ENCODE results near the gene SUN2.

Gene SUN2

DNA sequence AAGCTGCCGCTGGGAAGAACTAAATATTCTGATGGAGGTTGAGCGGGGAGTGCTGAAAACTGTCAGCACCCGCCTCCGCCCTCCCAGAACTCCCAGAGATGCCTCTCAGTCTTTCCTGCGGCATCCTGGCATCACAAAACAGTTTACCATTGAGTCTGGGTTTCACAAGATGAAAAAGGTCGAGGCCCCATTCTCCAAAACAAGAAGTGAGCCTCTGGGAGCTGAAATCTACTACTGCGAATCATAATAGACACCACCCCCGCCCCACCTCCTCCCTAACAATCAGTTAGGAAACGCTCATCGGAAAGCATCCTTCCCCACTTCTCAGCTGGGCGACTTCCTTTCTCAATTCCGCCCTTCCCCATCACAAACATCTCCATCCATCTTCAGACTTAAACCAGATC is 1.0 kb downstream of the SUN2 start:
- DNase-seq (ENCODE audit: low read depth, low spot score): no peak

DNA sequence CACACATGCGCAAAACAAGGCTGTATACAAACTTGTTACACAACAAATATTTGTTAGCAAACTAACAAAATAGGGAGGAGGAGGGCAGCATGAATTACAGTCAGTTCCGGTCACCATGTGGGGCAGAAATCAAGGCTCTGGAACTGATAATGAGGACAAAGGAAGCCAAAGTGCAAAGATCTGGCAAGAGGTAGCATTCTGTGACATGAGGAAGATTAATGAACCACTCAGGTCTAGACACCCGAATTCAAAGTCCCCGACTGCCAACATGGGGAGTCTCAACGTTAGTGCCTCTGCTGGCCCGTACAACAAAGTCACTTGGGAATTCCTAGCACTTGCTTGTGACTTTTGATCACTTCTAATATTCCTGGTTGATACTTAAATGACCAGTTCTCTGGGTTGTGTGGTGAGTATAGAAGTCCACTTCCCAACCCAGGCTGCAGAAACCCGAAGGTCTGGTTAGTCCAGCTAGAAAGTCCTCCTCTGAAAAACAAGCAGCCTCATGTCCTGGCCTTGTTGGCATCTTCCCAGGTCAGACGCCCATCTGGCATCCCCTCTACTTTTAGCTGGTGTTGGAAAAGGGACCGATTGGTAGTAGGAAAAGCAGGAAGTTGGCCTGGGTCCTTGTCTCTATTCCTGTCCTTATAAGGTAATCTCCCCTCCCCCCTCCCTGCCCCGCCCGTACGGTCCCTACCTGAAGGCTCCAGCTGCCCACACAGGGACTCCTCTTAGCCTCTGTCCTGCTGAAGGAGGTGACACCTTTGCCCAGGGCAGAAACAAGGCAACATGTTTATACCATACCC is 1.6 kb downstream of the SUN2 start:
- DNase-seq (ENCODE audit: low read depth, low spot score): peak; percentile 82

DNA sequence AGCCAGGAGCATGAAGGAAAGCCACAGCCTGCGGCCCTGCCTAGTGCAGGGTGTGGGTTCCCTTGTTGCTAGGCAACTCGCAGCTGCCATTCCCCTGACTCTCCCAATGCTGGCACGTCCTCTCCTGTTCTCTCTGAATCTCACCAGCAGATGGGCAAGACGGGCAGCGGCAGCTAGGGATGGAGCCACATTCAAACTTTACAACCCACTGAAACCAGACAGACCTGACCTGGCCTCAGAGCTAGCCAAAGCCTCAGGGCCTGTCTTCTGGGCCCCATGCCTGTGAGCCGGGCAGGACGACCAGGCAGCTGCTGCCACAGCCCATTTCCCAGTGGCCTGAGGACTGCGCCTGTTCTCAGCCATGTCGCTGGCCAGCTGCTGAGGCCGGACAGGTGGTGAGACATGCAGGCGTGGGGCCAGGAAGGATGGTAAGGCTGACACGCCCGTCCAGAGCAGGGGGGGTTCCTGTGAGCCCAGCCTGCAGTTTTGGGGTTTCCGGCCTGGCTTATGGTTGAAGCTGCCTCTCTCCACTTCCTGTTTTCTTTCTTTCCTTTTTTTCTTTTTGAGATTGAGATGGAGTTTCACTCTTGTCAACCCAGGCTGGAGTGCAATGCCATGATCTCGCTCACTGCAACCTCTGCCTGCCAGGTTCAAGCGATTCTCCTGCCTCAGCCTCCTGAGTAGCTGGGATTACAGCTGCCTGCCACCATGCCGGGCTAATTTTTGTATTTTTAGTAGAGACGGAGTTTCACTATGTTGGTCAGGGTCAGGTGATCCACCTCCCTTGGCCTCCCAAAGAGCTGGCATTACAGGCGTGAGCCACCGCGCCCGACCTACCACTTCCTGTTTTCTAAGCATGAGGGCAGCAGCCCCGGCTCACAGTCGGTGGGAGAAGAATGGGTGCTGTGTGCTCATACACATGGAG is 4.1 kb downstream of the SUN2 start:
- peak; percentile 51 for DNase-seq (ENCODE audit: low read depth, low spot score)

DNA sequence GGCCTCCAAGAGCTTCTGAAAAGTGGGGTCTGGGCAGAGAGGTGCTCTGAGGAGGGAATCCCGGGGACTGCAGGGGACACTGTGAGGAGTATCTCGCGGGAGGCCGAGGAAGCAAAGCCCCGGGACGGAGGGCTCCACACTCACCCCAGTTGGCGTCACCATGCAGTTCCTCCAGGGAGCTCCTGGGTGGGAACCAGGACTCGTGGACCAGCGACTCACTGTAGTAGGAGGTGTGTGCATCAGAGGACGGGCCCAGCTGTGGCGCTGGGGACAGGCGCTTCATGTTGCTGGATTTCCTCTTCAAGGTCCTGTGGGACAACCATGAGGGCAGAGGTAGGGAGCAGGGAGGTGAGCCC is 4.8 kb downstream of the SUN2 start:
- no peak for DNase-seq (ENCODE audit: low read depth, low spot score)

DNA sequence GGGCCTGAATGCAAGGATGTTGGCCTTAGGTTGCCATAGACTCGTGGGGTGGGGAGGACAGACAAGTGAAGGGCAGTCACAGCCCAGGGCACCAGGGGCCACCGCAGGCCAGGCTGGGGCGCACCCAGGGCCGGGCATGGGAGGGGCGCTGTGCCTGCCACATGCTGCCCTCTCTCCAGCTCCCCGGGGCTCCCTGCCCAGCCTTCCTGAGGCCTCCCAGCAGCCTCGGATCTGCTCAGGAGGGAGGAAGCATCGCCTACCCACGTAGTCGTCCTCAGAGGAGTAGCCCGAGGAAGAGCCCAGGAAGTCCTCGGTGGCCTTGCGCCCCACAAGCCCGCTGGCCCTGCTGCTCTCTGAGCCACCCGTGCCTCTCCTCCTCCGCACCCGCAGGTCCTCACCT is 5.2 kb downstream of the SUN2 start:
- no peak for DNase-seq (ENCODE audit: low read depth, low spot score)

DNA sequence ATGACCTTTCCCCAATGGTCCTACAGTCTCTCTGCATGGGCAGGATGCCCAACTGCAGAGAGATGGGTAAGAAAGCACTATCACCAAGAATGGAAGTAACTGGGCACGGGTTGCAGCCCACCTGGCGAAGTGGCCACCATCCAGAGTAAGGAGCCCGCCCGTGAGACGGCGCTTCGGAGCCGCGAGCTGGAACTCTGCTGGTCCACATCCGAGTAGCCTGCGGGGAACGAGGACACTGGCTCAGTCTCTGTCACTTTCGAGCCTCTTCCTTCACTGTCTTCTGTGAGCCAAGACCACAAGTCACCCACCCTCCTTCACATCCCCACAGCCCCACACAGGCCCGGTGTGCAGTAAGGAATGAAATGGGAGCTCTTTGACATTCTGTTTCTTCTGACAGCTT is 5.7 kb downstream of the SUN2 start:
- no peak for DNase-seq (ENCODE audit: low read depth, low spot score)

DNA sequence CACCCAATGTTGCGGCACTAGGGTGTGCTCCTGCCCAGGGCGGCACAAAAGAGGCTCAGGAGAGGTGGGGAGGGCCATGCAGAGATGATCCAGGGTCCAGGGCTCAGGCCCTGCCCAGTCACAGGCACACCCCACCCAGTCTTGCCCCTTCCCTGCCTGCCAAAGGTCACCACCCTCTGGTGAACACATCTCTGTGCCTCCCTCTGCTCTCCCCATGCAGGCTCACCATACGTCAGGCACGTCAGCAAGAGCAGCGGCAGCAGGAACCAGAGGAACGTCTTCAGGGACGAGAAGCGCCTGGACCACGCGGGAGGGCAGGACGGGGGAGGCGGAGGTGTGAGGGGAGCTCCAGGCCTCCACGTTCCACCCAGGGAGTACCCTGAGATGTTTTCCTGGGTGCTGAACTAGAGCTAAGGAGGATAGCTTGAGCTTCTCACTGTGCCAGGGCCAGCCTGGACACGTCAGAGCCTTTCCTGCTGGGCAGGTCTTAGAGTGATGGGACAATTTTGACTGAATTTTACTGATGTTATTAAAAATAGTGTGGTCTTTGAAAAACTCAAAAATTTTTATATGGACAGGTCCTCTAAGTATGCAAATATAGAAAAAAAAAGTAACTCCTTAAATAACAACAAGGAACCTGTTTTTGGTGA is 7.2 kb downstream of the SUN2 start:
- no peak for DNase-seq (ENCODE audit: low read depth, low spot score)

DNA sequence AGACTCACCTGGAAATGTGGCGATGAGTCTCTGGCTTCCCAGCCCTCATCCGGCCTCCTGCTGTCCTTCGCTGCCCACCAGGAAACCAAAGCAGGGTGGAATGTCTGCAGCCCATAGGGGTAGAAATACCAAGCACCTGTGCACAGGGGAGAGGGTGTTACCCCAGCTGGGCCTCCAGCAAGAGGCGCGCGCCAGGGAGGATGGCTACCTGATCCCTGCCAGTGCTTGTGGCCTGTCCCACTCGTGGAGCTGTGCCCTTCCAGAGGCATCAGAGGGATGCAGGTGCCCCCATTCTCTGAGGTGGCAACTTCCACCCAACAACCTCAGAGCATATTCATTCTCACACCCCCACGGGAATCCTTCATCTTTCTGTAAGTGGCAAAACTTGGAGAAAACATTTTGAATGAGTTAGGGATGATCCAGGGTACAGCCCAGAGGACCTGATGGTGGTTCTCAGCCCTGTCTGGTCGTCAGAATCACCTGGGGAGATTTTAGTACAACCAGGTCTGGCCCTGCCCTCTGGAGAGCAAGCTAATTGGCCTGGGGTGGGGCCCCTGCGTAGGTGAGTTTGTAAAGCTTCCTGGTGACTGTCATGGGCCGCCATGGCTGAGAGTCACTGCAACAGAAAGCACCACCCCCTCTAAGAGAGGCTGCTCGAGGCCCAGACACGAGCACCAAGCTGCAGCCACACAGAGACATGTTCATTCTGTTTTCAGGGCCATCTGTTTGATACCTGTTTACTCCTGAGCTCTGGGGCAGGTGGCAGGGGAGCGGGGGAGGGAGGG is 9.9 kb downstream of the SUN2 start:
- no peak for DNase-seq (ENCODE audit: low read depth, low spot score)

DNA sequence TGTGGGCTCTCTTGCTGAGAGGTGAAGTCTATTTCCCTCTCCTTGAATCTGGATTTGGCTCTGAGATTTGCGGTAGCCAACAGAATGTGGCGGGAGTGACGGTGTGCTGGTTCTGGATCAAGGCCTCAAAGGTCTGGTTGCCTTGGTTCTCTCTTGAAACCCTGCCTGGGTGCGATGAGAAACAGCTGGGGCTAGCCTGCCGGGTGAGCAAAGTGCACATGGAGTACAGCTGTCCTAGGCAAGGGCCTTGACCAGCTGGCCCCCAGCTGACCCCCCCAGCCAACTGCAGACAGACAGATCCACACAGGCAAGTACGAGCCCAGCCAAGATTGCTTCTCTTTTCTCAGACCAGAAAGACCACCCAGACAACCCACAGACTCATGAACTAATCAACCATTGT is 10.8 kb downstream of the SUN2 start:
- no peak for DNase-seq (ENCODE audit: low read depth, low spot score)

DNA sequence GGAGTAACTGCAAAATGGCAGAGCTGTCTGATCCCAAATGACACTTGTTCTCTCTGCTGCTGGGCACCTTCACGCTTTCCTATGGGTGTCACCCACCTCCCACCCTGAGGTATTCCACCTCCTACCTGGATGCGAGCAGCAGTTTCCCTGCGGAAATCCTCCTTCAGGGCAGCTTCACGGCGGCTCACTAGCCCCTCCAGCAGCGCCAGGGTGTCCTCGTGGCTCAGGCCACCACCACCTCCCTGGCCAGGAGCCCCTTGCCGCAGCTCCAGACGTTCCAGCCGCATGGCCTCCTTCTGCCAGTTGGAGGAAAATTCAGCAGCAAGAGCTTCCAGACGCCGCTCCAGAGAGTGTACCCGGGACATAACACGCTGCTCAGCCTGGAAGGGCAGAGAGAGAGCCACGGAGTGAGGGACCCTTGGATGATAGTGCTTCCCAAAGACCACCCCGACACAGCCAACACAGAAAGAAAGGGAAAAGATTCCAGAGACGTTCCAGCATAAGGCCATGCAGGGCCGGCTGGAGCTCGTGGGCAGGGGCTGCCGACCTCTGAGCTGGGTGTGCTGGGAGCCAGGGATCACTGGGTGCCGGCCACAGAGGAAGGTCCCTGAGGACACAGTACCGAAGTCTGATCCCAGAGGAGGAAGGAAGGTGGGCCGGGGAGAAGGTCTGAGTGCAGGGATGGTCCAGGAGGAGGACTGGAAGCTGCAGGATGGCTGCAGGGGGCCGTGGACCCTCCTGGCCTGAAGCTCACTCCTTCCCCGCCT is 13.4 kb downstream of the SUN2 start:
- DNase-seq (ENCODE audit: low read depth, low spot score): no peak

DNA sequence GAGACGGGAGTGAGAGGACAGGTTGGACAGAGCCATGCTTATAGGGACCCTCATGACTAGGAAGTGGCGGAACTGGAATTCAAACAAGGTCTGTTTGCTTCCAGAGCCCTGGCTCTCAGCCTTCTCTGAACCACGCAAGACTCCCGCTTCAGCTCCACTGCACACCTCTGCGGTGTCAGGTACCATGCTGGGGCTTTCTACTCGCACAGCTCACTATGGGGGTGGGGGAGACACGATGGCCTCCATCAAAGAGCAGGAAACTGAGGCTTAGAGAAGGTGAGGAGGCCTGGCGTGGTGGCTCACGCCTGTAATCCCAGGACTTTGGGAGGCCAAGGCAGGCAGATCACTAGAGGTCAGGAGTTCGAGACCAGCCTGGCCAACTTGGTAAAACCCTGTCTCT is 14.2 kb downstream of the SUN2 start:
- no peak for DNase-seq (ENCODE audit: low read depth, low spot score)

DNA sequence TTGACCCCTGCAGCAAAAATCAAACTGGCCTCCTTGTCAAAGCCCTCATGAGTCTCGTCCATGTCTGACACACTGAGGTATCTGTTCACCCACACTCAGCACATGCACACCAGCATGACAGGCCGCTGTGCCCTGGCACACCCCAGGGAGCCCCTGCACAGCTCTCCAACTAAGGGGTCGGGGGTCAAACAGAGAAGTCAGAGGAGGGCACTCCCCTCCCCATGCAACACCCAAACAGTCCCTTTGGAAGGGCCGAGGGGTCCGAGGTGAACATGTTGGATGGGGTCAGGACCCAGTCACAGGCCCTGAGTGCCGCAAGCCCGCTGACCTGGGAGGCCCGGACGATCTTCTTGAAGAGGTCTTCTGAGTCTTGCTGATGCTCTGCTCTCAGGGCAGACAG is 14.6 kb downstream of the SUN2 start:
- no peak for DNase-seq (ENCODE audit: low read depth, low spot score)

DNA sequence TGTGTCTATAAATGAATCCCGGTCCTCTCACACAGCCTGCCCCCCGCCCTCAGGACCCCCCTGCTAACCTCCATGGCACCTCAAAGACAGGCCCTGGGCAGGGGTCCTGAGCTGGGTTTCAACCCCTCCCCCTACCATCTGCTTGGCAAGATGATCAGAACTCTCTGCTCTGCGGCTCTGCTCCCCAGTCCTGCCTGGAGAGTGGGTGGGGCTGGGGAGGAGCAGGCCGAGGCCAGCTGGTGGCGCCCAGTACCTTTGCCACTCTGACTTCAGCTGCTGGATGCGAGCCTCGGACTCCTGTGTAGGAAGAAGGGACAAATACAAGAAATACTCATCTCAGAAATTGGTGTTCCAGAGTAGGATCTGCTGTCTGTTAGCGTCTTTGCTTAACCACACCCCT is 15.0 kb downstream of the SUN2 start:
- no peak for DNase-seq (ENCODE audit: low read depth, low spot score)

DNA sequence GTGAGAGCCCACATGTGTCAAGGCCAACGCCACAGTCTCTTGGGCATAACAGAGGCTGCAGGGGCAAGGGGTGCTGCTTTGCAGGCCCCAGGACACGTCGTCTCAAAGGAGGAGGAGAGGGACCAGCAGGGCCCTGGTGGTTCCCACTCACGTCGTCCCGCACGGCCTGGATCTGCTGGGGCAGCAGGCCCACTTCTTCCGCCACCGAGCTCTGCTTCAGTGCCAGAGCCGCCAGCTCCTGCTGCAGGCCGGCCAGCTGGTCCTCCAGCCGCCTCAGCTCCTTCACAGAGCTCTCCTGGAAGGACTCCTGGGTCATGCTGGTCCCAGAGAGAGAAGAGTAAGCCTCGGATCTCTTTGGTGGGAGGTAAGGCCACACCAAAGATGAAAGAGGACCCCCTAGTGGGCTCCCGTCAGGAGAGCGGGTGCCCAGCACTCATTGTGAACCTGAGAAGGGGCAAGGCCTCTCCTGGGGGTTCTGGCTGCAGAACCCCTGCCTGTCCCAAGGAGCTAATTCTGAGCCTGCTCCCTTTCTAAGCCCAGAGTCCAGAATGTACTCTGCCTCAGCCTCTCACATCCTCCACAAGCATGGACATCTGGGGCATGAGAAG is 15.6 kb downstream of the SUN2 start:
- no peak for DNase-seq (ENCODE audit: low read depth, low spot score)

DNA sequence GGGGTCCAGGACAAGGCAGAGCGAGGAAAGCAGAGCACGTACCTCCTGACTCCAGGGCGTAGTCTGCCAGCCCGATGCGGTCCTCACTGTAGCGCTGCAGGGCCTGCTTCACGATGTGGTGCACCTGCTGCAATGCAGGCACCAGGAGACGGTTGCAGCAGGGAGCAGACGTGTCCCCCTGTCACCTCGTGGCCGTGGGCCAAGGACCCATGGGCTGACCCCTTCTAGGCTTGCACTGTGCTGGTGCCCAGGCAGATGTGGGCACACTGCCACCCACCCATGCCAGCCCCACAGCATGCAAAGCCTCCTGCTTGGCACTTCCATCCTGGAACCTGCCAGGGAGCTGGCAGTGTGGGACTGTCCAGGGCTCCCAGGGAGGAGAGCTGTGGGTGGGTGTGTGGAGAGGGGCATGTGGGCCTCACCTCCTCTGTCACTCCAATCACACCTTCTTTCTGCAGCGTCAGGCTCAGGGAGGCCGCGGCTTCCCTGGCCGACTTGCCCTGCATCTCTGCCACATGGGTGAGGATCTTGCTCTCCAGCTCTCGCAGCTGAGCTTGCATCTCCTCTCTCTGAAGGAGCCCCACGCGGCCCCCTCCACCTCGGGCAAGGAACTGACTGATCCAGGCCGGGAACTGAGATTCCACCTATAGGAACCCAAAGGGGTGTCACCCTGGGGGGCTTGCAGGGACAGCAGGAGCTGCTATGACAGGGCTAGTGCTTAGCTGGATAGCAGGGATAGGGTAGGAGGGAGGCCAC is 16.3 kb downstream of the SUN2 start:
- no peak for DNase-seq (ENCODE audit: low read depth, low spot score)

DNA sequence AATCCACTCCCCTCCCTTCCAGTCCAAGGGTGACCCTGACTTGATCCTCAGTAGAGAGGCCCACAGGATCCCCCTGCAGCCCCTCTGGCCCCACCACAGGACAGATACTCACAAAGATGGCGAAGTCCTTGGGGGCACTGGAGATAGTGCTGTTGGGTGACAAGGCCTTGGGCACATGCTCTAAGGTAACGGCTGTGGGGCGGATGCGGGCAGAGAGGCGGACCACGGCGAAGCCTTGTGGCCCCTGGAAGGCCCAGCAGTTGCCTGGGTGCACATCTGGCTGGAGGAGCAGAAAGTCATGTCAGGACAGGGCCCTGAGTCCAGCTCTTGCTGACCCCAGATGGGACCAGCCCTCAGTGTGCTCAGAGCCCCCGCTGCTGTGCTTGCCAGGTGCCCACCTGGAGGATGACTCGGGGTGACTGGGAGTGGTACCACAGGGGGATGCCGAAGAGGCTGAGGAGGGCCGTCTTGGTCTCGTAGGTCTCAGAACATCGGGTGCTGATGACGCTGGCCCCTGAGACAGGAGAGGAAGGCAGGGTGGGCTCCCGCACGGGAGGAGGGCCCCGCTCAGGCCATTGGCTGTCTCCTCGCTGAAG is 17.2 kb downstream of the SUN2 start:
- DNase-seq (ENCODE audit: low read depth, low spot score): no peak

DNA sequence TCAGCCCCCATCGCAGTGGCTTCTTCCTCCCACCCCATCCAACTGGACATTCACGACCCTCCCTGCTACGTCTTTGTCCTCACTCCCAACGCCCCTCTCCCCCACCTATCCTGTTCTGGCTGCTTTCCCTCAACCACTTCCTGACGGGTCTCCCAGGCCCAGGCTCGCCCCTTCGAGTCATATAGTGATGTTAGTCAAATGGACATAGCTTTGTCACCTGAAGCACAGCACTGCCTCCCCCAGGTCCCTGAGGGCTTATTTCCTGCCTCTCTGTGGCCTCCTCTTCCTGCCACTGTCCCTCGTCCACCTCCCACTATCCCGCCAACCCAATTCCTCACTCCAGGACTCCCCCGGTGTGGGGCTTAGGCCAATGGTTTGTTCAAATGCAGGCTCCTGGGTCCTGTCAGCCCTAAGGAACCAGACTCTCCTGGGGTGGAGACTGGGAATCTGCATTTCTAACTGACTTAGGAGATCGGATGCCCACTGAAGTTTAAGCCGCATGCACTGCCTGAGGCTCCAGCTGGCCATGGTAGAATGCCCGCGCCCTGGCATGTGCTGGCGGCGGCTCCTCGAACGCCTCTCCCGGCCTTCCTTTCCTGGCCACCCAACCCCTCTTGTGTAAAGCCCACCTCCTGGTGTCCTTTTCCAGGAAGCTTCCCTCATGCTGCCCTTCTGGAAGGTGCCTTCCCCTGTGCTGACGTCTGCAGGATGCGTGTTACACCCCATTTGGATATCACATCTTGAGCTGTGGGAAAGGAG is 18.3 kb downstream of the SUN2 start:
- DNase-seq (ENCODE audit: low read depth, low spot score): no peak

DNA sequence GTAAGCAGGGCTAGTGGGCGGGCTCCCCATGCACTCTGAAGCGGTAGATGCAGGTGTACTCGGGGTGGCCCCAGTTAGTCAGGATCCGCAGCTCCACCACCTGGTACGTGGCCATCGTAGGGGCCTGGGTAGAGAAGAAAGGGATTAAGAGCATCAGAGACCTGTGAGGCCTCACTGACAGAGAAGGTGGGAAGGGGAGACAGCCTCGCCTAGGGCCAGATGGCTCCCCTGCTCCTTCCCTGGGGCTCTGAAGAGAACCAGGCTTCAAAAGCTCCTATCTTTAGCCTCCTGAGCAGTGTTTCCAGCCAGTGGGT is 19.6 kb downstream of the SUN2 start:
- DNase-seq (ENCODE audit: low read depth, low spot score): no peak
